Kidney (tissue), 22 donors: ENCODE data around the gene SERTAD4. TPM values are rescaled to one million over a fixed set of nuclear protein-coding genes. Genes with fewer than 3 reads are reported as not detected.
"Not testable (repeated sequence)": the region's sequence is repeated elsewhere in the genome, so short reads cannot be mapped to it uniquely, and the experiment has no call there.

Experiments used
- DNase-seq, 5 donors: peaks; one replicate each; pipeline ENCODE4 v3.0.0-alpha.2; 2013 to 2020
- FAIRE-seq: peaks from 2 replicates; lab custom pipeline; 2012; peaks lifted over from hg19 to GRCh38; lab: Jason Lieb, UNC
- H3K27ac ChIP-seq, 2 donors: one replicate each; pipeline ENCODE4 v1.7.0; 2013; ENCODE audit warnings: low read depth in 2 of 2, low read length in 2 of 2, inconsistent platforms in 1 of 2
- H3K27me3 ChIP-seq: one replicate; pipeline ENCODE4 v1.7.1; 2013; ENCODE audit warnings: low read length, inconsistent platforms; ENCODE audit not compliant: control insufficient read depth, insufficient read depth
- H3K36me3 ChIP-seq, 3 donors: one replicate each; pipeline versions ENCODE4 v1.7.0 to v1.7.1; 2013; ENCODE audit warnings: low read length in 3 of 3, control low read depth in 1 of 3, inconsistent platforms in 1 of 3; ENCODE audit not compliant: insufficient read depth in 3 of 3, control insufficient read depth in 2 of 3
- H3K4me1 ChIP-seq, 3 donors: one replicate each; pipeline versions ENCODE4 v1.7.0 to v1.7.1; 2013; ENCODE audit warnings: low read length in 3 of 3, inconsistent platforms in 1 of 3, low read depth in 1 of 3; ENCODE audit not compliant: control insufficient read depth in 2 of 3, insufficient read depth in 2 of 3
- H3K4me3 ChIP-seq, 3 donors: one replicate each; pipeline versions ENCODE4 v1.7.0 to v1.8.1; 2013; ENCODE audit warnings: low read length in 3 of 3, control low read depth in 1 of 3, inconsistent platforms in 1 of 3
- H3K9ac ChIP-seq, 3 donors: one replicate each; pipeline versions ENCODE4 v1.7.0 to v1.7.1; 2013; ENCODE audit warnings: low read length in 3 of 3, control low read depth in 1 of 3, inconsistent platforms in 1 of 3
- H3K9me3 ChIP-seq, 3 donors: one replicate each; pipeline versions ENCODE4 v1.7.0 to v1.7.1; 2013; ENCODE audit warnings: low read length in 3 of 3, control low read depth in 1 of 3, inconsistent platforms in 1 of 3; ENCODE audit not compliant: control insufficient read depth in 2 of 3, insufficient read depth in 1 of 3
- intact Hi-C: fragments of 100-400 bp; cut with DNase I; formaldehyde crosslinking; loops from one replicate; pipeline ENCODE4 v1.11.1; 2022
- long read RNA-seq, 10 donors: library from polyadenylated mRNA in 1 of 10; unstranded in 1 of 10; transcript quantifications; one replicate each; pipeline ENCODE4 v2.0.0 and lab custom pipeline, GENCODE V29; 2021 to 2026
- polyA plus RNA-seq: library from polyadenylated mRNA; stranded (reverse); fragments of 350-450 nt; fragmentation: Illumina TruSeq; extraction: RNeasy Lipid Tissue Mini Kit (QIAGEN cat#74804); gene quantifications from one replicate; pipeline ENCODE4 v1.2.3, GENCODE V29; 2014; ENCODE audit warnings: low read depth, low replicate concordance; ENCODE audit not compliant: insufficient read depth
- total RNA-seq: library from RNA; stranded (reverse); fragmentation: NEBNext Ultra II Directional; extraction: Animal tissue kit (Norgen Biotek cat#: 25700); gene quantifications from one replicate; pipeline ENCODE4 v1.2.1, GENCODE V29; 2021
- TF ChIP-seq, protein P1 (sequence below): IDR thresholded peaks from 3 replicates; pipeline ENCODE4 v1.5.1; 2012; ENCODE audit warnings: mild to moderate bottlenecking, moderate library complexity, borderline replicate concordance; ENCODE audit not compliant: insufficient read depth; ENCODE audit errors: extremely low read depth
- donor health status: control.
- donor health status: control.
- donor health status: control.
- donor health status: control.
- donor health status: control.
- donor health status: DM: yes; HTN: yes; CAD: no.
- donor health status: Normal renal cell carcinoma (clear cell type).

The SERTAD4 gene
- total RNA-seq = 9.2 TPM
- polyA plus RNA-seq = 0.92 TPM
- long read RNA-seq, donor 1, full-length matches to known transcripts = 1 of 1 reads
- long read RNA-seq, donor 1, partial matches to known transcripts = 0 of 1 reads
- long read RNA-seq, donor 1, other reads (novel, unspliced or antisense) = 0 of 1 reads
- long read RNA-seq, donor 2, partial matches to known transcripts = 0 of 5 reads
- long read RNA-seq, donor 2, other reads (novel, unspliced or antisense) = 5 of 5 reads
- long read RNA-seq, donor 3, full-length matches to known transcripts = 1 of 1 reads
- long read RNA-seq, donor 3, partial matches to known transcripts = 0 of 1 reads
- long read RNA-seq, donor 3, other reads (novel, unspliced or antisense) = 0 of 1 reads
- long read RNA-seq, donor 4 = 0 reads
- long read RNA-seq, donor 5 = 0 reads
- long read RNA-seq, donor 6, full-length matches to known transcripts = 1 of 1 reads
- long read RNA-seq, donor 6, partial matches to known transcripts = 0 of 1 reads
- long read RNA-seq, donor 6, other reads (novel, unspliced or antisense) = 0 of 1 reads
- long read RNA-seq, donor 7, full-length matches to known transcripts = 2 of 6 reads
- long read RNA-seq, donor 7, partial matches to known transcripts = 0 of 6 reads
- long read RNA-seq, donor 7, other reads (novel, unspliced or antisense) = 4 of 6 reads
- long read RNA-seq, donor 8, full-length matches to known transcripts = 1 of 1 reads
- long read RNA-seq, donor 8, partial matches to known transcripts = 0 of 1 reads
- long read RNA-seq, donor 8, other reads (novel, unspliced or antisense) = 0 of 1 reads
- long read RNA-seq, donor 9 = 0 reads
- long read RNA-seq, donor 10 = 0 reads

DNA sequence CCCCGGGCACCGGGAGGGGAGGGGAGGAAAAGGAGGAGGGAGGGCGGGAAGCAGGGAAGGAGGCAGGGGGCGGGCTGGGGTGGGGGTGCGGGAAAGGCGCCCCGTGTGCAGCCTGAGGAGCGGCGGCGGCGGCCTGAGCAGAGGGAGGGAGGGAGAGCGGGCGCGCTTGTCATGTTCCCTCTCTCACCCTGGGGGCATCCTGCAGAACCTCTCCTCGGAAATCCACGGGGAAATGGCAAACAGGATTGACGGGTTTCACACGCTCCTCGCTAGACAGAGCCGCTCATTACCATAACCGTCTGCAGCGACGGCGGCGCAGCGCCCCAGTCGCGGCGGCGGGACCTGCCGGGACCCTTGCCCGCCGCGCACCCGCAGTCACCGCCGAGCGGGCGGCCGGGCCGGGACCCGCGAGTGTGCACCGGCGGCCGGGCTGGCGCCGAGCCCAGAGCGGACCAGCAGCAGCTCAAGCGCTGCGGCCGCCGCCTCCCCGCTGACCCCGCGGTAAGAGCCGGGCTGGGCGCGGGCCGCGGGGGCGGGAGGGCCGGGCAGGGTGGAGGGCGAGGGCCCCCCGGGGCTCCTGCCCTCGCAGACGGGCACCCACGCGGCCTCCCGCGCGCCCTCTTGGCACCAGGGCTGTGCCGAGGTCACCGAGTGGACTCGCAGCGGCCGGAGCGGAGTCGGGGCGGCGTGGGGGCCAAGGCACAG is at the start of gene SERTAD4:
Gene SERTAD4 (plus strand): TSS at position 286 of the 705 bp plus-strand sequence. CDS start 5,165 bp downstream, outside the sequence.
- intact Hi-C loops = no loop called here
- no peaks in the 10 kb centered on the region for H3K36me3 ChIP-seq
- peaks cover 7% of the 10 kb centered on the region for H3K27me3 ChIP-seq
- peaks cover 0 to 8% (median 0%) of the 10 kb centered on the region in 3 donors for H3K4me1 ChIP-seq
- H3K27ac ChIP-seq = peak within 1 kb of the TSS; percentile 53 to 91
- FAIRE-seq (no peak), DNase-seq (peak; percentile 75 to 85 (median 82))
- H3K9me3 ChIP-seq = no peaks in the 10 kb centered on the region
- H3K4me3 ChIP-seq = peak within 1 kb of the TSS; percentile 30 to 67 (median 61)
- TF ChIP-seq, protein P1, sequence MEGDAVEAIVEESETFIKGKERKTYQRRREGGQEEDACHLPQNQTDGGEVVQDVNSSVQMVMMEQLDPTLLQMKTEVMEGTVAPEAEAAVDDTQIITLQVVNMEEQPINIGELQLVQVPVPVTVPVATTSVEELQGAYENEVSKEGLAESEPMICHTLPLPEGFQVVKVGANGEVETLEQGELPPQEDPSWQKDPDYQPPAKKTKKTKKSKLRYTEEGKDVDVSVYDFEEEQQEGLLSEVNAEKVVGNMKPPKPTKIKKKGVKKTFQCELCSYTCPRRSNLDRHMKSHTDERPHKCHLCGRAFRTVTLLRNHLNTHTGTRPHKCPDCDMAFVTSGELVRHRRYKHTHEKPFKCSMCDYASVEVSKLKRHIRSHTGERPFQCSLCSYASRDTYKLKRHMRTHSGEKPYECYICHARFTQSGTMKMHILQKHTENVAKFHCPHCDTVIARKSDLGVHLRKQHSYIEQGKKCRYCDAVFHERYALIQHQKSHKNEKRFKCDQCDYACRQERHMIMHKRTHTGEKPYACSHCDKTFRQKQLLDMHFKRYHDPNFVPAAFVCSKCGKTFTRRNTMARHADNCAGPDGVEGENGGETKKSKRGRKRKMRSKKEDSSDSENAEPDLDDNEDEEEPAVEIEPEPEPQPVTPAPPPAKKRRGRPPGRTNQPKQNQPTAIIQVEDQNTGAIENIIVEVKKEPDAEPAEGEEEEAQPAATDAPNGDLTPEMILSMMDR = no peak
- peak within 1 kb of the TSS in 1 of 3 donors; percentile 71 for H3K9ac ChIP-seq

DNA sequence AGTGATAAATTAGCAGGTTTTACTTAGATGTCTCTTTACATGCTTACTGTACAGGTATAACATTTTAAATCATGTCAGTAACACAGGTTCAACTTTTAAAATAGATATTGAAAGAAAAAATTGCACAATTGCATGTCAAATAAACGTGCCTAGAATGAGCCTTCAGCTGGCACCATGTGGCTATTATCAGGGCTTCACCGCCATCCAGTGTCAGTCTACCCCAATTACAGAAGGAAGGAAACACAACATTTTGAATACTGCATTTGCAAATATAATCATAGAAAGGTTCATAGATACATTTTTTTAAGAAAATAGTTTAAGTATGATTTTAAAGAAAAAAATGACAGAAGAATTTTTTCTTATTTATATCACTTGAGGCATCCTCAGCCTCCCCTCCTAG is 47.5 kb upstream of the SERTAD4 start:
- DNase-seq = no peak
- no peak for FAIRE-seq
- Histone ChIP-seq H3K4me3 (no peak overlapping the region), H3K27ac (no peak overlapping the region), H3K9me3 (no peaks in the 10 kb centered on the region), H3K36me3 (no peaks in the 10 kb centered on the region), H3K27me3 (no peaks in the 10 kb centered on the region), H3K4me1 (no peaks in the 10 kb centered on the region), H3K9ac (no peak overlapping the region)
- intact Hi-C loops = no loop called here
- TF ChIP-seq, protein P1 = no peak

DNA sequence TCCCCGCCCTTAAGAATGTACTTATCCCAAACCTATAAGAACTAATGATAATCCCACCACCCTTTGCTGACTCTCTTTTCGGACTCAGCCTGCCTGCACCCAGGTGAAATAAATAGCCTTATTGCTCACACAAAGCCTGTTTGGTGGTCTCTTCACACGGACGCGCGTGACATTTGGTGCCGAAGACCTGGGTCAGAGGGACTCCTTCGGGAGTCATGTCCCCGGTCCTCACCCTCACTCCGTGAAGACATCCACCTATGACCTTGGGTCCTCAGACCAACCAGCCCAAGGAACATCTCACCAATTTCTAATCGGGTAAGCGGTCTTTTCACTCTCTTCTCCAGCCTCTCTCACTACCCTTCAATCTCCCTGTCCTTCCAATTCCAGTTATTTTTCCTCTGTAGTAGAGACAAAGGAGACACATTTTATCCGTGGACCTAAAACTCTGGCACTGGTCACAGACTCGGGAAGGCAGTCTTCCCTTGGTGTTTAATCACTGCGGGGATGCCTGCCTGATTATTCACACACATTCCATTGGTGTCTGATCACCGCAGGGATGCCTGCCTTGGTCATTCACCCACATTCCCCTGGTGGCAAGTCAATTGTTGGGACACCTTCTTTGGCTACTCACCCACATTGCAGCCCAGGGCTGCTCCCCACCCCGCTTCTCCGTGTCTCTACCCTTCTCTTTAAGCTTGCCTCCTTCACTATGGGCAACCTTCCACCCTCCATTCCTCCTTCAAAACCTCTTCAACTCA is 44.6 kb upstream of the SERTAD4 start:
- intact Hi-C loops = not testable (repeated sequence)

More for the DNA sequence above, 44.6 kb upstream of the SERTAD4 start:
- not testable (repeated sequence) for DNase-seq, FAIRE-seq, H3K36me3 ChIP-seq, H3K4me3 ChIP-seq, H3K27ac ChIP-seq, H3K9me3 ChIP-seq, H3K4me1 ChIP-seq, H3K9ac ChIP-seq, H3K27me3 ChIP-seq
